Measurements from ENCODE around the gene C1orf141.
"Not testable (repeated sequence)": the region's sequence is repeated elsewhere in the genome, so short reads cannot be mapped to it uniquely, and the experiment has no call there.

- not testable (repeated sequence) for TF ChIP-seq CTCF (IDR thresholded peaks at IDR 0.05; ENCODE audit: low read length); EZH2 (IDR thresholded peaks at IDR 0.05; ENCODE audit: borderline replicate concordance, low read length)
Observed at GRCh38 chr1:67147973-67148372, 13.2 kb upstream of the C1orf141 start.
